Neural cell (in vitro differentiated cells): ENCODE data around the gene IREB2.

Experiments used
- EZH2 ChIP-seq: fragments of 200-600, 300-800 bp; shearing (Covaris generic), sonication (generic); IDR thresholded peaks from 2 replicates; pipeline ENCODE4 v1.6.1; 2014; ENCODE audit warnings: antibody characterized with exemption, low read length, borderline replicate concordance, mild to moderate bottlenecking; ENCODE audit not compliant: insufficient read depth, poor library complexity, severe bottlenecking
- TF ChIP-seq, protein P1 (sequence below): fragments of 450-650 bp; IDR thresholded peaks from 2 replicates; pipeline ENCODE4 v1.5.1; 2014; ENCODE audit warnings: antibody characterized with exemption, mild to moderate bottlenecking, moderate library complexity; ENCODE audit not compliant: poor library complexity, severe bottlenecking

GRCh38 chr15:78422571-78423340 is 15.3 kb upstream of the IREB2 start:
- no peak for TF ChIP-seq EZH2
- TF ChIP-seq, protein P1, sequence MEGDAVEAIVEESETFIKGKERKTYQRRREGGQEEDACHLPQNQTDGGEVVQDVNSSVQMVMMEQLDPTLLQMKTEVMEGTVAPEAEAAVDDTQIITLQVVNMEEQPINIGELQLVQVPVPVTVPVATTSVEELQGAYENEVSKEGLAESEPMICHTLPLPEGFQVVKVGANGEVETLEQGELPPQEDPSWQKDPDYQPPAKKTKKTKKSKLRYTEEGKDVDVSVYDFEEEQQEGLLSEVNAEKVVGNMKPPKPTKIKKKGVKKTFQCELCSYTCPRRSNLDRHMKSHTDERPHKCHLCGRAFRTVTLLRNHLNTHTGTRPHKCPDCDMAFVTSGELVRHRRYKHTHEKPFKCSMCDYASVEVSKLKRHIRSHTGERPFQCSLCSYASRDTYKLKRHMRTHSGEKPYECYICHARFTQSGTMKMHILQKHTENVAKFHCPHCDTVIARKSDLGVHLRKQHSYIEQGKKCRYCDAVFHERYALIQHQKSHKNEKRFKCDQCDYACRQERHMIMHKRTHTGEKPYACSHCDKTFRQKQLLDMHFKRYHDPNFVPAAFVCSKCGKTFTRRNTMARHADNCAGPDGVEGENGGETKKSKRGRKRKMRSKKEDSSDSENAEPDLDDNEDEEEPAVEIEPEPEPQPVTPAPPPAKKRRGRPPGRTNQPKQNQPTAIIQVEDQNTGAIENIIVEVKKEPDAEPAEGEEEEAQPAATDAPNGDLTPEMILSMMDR = peak; percentile 92
